Spleen (tissue), 11 donors: ENCODE results near the gene TM4SF4. TPM values are rescaled to one million over a fixed set of nuclear protein-coding genes. Genes with fewer than 3 reads are reported as not detected.

ENCODE experiments used
- DNase-seq: peaks from one replicate; pipeline ENCODE4 v3.0.0-alpha.2; 2020
- H3K27ac ChIP-seq, 8 donors: fragments of 200-600 bp; sonication (generic) in 7 of 8; 1 replicate in 4 of 8; 2 replicates in 4 of 8; pipeline versions ENCODE4 v1.5.0 to v1.8.0; 2016 to 2021; ENCODE audit warnings: inconsistent platforms in 4 of 8, mild to moderate bottlenecking in 4 of 8, moderate library complexity in 1 of 8
- H3K27me3 ChIP-seq, 7 donors: fragments of 200-600 bp; sonication (generic) in 6 of 7; replicated peaks in 1 of 7; 1 replicate in 4 of 7; 2 replicates in 3 of 7; pipeline versions ENCODE4 v1.5.0 to v1.8.0; 2016 to 2021; ENCODE audit warnings: inconsistent platforms in 3 of 7, mild to moderate bottlenecking in 1 of 7
- H3K36me3 ChIP-seq, 6 donors: fragments of 200-600 bp; sonication (generic) in 5 of 6; 1 replicate in 4 of 6; 2 replicates in 2 of 6; pipeline versions ENCODE4 v1.5.0 to v1.8.0; 2016 to 2021; ENCODE audit warnings: inconsistent platforms in 2 of 6
- H3K4me1 ChIP-seq, 6 donors: fragments of 200-600 bp; sonication (generic) in 5 of 6; 1 replicate in 3 of 6; 2 replicates in 3 of 6; pipeline versions ENCODE4 v1.5.0 to v1.8.0; 2016 to 2021; ENCODE audit warnings: inconsistent platforms in 3 of 6
- H3K4me3 ChIP-seq, 8 donors: fragments of 200-600 bp; sonication (generic) in 7 of 8; 1 replicate in 4 of 8; 2 replicates in 4 of 8; pipeline versions ENCODE4 v1.5.0 to v1.8.0; 2016 to 2021; ENCODE audit warnings: inconsistent platforms in 4 of 8, mild to moderate bottlenecking in 4 of 8, moderate library complexity in 2 of 8
- H3K9me3 ChIP-seq, 8 donors: fragments of 200-600 bp; sonication (generic) in 7 of 8; 1 replicate in 4 of 8; 2 replicates in 4 of 8; pipeline versions ENCODE4 v1.5.0 to v1.8.0; 2016 to 2021; ENCODE audit warnings: inconsistent platforms in 4 of 8
- CTCF ChIP-seq, 11 experiments: fragments of 200-600 bp in 7 of 11; fragments of 450-650 bp in 4 of 11; sonication (generic) in 4 of 11; IDR thresholded peaks in 8 of 11; conservative IDR thresholded peaks in 3 of 11; 1 replicate in 7 of 11; 2 replicates in 4 of 11; pipeline versions ENCODE4 v1.4.0 to v1.8.0; 2016 to 2021; ENCODE audit warnings: antibody characterized with exemption in 11 of 11, inconsistent platforms in 4 of 11, mild to moderate bottlenecking in 1 of 11
- POLR2A ChIP-seq, 3 donors: fragments of 450-650 bp; IDR thresholded peaks; one replicate each; pipeline ENCODE4 v1.5.1; 2017; ENCODE audit warnings: antibody characterized with exemption in 3 of 3, mild to moderate bottlenecking in 1 of 3
- POLR2AphosphoS5 ChIP-seq, 3 donors: sonication (generic); formaldehyde crosslinking; IDR thresholded peaks; one replicate each; pipeline ENCODE4 v1.5.1; 2017; ENCODE audit warnings: antibody characterized with exemption in 3 of 3
- WGBS, 5 donors: extraction: QIAGEN DNeasy Blood & Tissue Kit in 3 of 5; methylation state at CpG; one replicate each; pipeline versions ENCODE4 v1.1.5 to v1.1.7; 2013 to 2018; 5-methylcytosine and 5-hydroxymethylcytosine counted together
- intact Hi-C: fragments of 100-400 bp; cut with DNase I; formaldehyde crosslinking; loops from one replicate; pipeline ENCODE4 v1.15.0; 2023; ENCODE audit warnings: low total_unique reads
- polyA plus RNA-seq, 3 donors: library from polyadenylated mRNA; stranded (reverse); fragments of 200-250 nt; gene quantifications; one replicate each; pipeline ENCODE4 v1.2.1, GENCODE V29; 2013
- total RNA-seq, 7 donors: library from RNA; depleted of rRNA in 3 of 7; stranded (reverse); fragments of >200 nt in 3 of 7; fragmentation: NEBNext Ultra II Directional in 4 of 7; extraction: Animal tissue kit (Norgen Biotek cat#: 25700) in 4 of 7; gene quantifications; one replicate each; pipeline versions ENCODE4 v1.1.0 to v1.2.1, GENCODE V29; 2016 to 2021
- donor health status: healthy with polysubstance abuse.
- donor health status: DM: no; HTN: no; CAD: no; lungs with moderate emphysema.
- donor health status: DM: no; HTN: no; CAD: no.
- donor health status: Bipolar disorder and iron deficiency.
- donor health status: healthy.
- donor health status: DM: no; HTN: no; CAD: no.
- donor health status: DM: yes; HTN: yes; CAD: no.

The TM4SF4 gene
- total and polyA plus RNA-seq, 10 donors, result 0.11 to 0.29 TPM; not detected in 8

DNA sequence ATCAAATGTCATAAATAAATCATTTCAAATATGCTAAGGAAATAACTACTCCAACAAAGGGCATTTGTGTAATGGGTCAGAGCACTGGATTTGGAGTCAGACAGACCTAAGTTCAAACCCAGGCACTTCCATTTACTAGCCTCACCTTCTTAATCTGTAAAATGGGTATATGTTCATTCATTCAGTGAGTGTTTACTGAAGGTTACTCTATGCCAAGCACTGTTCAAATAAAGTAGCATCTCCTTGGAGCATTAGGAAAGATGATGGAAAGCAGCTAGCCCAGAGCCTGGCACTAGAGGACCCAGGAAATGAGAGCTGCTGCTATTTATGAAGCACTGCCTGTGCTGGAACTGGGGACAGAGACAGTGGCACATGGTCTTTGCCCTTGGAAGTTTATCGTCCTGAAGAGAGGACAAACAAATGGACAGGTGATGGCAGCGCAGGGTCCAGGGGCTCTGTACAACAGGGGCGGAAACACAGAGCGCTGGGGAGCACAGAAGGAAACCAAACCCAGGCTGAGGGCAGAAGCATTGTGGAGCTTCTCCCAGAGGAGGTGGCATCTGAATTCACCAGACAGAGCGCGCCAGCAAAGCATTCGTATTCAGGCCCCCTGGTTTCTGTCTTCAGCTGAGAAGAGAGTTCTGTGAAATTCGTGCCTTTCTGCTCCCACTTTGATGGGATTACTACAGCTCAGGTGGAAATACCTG, 19.0 kb downstream of the TM4SF4 start:
- TF ChIP-seq CTCF (IDR thresholded peaks at IDR 0.05 in 8 of 11, conservative IDR thresholded peaks at IDR 0.05 in 3 of 11) (no peak), POLR2A (IDR thresholded peaks at IDR 0.05) (no peak), POLR2AphosphoS5 (IDR thresholded peaks at IDR 0.05) (no peak)
- intact Hi-C loops, result loop anchor here (5.0 kb wide), 1 partner anchor 279 kb away; no protein-coding TSS in a partner anchor
- WGBS, 5 donors, result 74 to 96% (median 89%) methylated on average over 8 of the region's 8 CpGs

DNA sequence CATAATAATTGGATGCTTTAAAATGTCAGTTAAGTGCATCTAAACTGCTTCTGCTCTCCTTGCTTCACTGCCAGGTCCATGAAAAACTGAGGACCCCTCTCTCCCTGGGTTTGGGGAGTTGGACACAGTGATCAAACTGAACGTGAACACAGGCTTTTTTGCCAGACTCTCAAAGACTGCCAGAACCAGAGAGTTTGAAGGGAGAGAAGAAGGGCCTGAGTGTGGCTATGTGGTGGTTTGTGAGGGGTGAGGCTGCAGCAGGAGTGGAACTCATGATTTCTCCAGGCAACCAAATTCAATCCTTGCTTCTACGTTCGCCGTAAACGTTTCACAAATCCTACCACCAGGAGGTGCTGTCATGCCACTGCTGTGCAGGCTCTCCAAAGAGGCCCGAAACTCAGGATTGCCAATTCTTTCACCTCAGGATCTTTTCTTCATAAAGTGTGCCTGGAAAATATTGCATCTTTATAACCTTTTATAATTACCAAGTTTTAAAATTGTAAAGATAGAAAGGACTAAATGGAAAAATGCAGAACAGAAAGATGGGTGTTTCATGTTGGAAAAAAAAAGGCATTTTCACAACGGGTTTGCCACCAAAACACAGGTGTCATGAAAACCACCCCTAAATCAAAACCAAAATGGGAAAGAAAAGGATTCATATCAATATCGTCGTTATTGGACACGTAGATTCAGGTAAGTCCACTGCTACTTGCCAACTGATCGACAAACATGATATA, 19.7 kb downstream of the TM4SF4 start:
- no peaks in the 10 kb centered on the region for H3K36me3 ChIP-seq
- 35 to 42% (median 38%) methylated on average over 10 to 11 of the region's 11 CpGs for WGBS, 5 donors
- no peak for DNase-seq
- no peak overlapping the region for H3K4me3 ChIP-seq
- peaks cover 0 to 9% (median 0%) of the 10 kb centered on the region in 6 donors for H3K4me1 ChIP-seq
- no peaks in the 10 kb centered on the region for H3K9me3 ChIP-seq
- TF ChIP-seq POLR2A (IDR thresholded peaks at IDR 0.05) (no peak), CTCF (IDR thresholded peaks at IDR 0.05 in 8 of 11, conservative IDR thresholded peaks at IDR 0.05 in 3 of 11) (peak in 10 of 11 experiments; percentile 16 to 77 (median 61)), POLR2AphosphoS5 (IDR thresholded peaks at IDR 0.05) (no peak)
- peaks cover 0 to 19% (median 0%) of the 10 kb centered on the region in 7 donors for H3K27me3 ChIP-seq
- H3K27ac ChIP-seq, result no peak overlapping the region
- intact Hi-C loops, result loop anchor here (5.0 kb wide), 1 partner anchor 278 kb away; no protein-coding TSS in a partner anchor

More for the DNA sequence above, 19.0 kb downstream of the TM4SF4 start:
- Histone ChIP-seq H3K27ac (no peak overlapping the region), H3K4me1 (peaks cover 0 to 9% (median 0%) of the 10 kb centered on the region in 6 donors), H3K9me3 (no peaks in the 10 kb centered on the region), H3K27me3 (peaks cover 0 to 19% (median 0%) of the 10 kb centered on the region in 7 donors), H3K4me3 (no peak overlapping the region), H3K36me3 (no peaks in the 10 kb centered on the region)
- no peak for DNase-seq

- Histone ChIP-seq H3K9me3 (no peaks in the 10 kb centered on the region), H3K4me1 (peaks cover 0 to 9% (median 0%) of the 10 kb centered on the region in 6 donors), H3K27ac (no peak overlapping the region), H3K36me3 (no peaks in the 10 kb centered on the region), H3K4me3 (no peak overlapping the region), H3K27me3 (peaks cover 0 to 19% (median 0%) of the 10 kb centered on the region in 7 donors)
- TF ChIP-seq POLR2A (IDR thresholded peaks at IDR 0.05), result no peak
- TF ChIP-seq POLR2AphosphoS5 (IDR thresholded peaks at IDR 0.05), result no peak
- no peak for TF ChIP-seq CTCF (IDR thresholded peaks at IDR 0.05 in 8 of 11, conservative IDR thresholded peaks at IDR 0.05 in 3 of 11)
- intact Hi-C loops, result loop anchor here (5.0 kb wide), 1 partner anchor 277 kb away; no protein-coding TSS in a partner anchor
- WGBS, 5 donors, result 70 to 91% (median 82%) methylated on average over 6 of the region's 6 CpGs
- no peak for DNase-seq
Observed at GRCh38 chr3:149494759-149495580, 20.5 kb downstream of the TM4SF4 start.
